OCI-LY7 (cell line): Measurements from ENCODE around the gene GRIN2C. TPM values are rescaled to one million over a fixed set of nuclear protein-coding genes. Genes with fewer than 3 reads are reported as not detected.

ENCODE experiments used
- BruUV-seq: library from RNA; stranded (reverse); fragments of 400-500 nt; replicated peaks from 2 replicates; lab custom pipeline; 2021; lab: Mats Ljungman, UMichigan
- CTCF ChIA-PET: fragments of 300-600 bp; sonication (Branson Sonifier 250); formaldehyde crosslinking; loops from one replicate; lab custom pipeline; 2022; ENCODE audit warnings: antibody characterized with exemption; ENCODE audit not compliant: unreplicated experiment; lab: Charles Lee
- POLR2A ChIA-PET: fragments of 300-600 bp; sonication (Branson Sonifier 250); formaldehyde crosslinking; loops from one replicate; lab custom pipeline; 2022; ENCODE audit warnings: antibody characterized with exemption; lab: Charles Lee
- DNase-seq: peaks from one replicate; pipeline ENCODE4 v3.0.0-alpha.2; 2015; ENCODE audit warnings: low spot score
- H2AFZ ChIP-seq: fragments of 200-600 bp; sonication (generic), shearing (Covaris generic); 2 replicates; pipeline ENCODE4 v1.6.1; 2014; ENCODE audit warnings: mild to moderate bottlenecking, antibody characterized with exemption, low read length, moderate library complexity
- H3K27ac ChIP-seq: fragments of 200-600 bp; sonication (generic); 2 replicates; pipeline ENCODE4 v1.5.1; 2014; ENCODE audit warnings: mixed run types, low read depth, mild to moderate bottlenecking, moderate library complexity, low read length, inconsistent platforms; ENCODE audit not compliant: poor library complexity, severe bottlenecking
- H3K36me3 ChIP-seq: fragments of 200-600 bp; sonication (generic); 2 replicates; pipeline ENCODE4 v1.6.1; 2014; ENCODE audit warnings: mild to moderate bottlenecking, antibody characterized with exemption, low read length, moderate library complexity, mixed read lengths; ENCODE audit not compliant: insufficient read depth
- H3K4me1 ChIP-seq: fragments of 200-600 bp; sonication (generic); 2 replicates; pipeline ENCODE4 v1.5.1; 2014; ENCODE audit warnings: mild to moderate bottlenecking, low read length; ENCODE audit not compliant: insufficient read depth, poor library complexity, severe bottlenecking
- H3K4me2 ChIP-seq: fragments of 200-600 bp; sonication (generic); 2 replicates; pipeline ENCODE4 v1.6.1; 2014; ENCODE audit warnings: mild to moderate bottlenecking, low read length
- H3K4me3 ChIP-seq: fragments of 200-600 bp; sonication (generic); 2 replicates; pipeline ENCODE4 v1.5.1; 2014; ENCODE audit warnings: mild to moderate bottlenecking, low read depth, low read length; ENCODE audit not compliant: poor library complexity, severe bottlenecking
- H3K79me2 ChIP-seq: fragments of 200-600 bp; sonication (generic); 2 replicates; pipeline ENCODE4 v1.6.1; 2016; ENCODE audit warnings: low read depth, mild to moderate bottlenecking, low read length, moderate library complexity, mixed read lengths; ENCODE audit not compliant: insufficient read depth
- H3K9me2 ChIP-seq: fragments of 200-600 bp; sonication (generic); 2 replicates; pipeline ENCODE4 v1.6.1; 2016; ENCODE audit warnings: mild to moderate bottlenecking, low read length, mixed read lengths; ENCODE audit not compliant: insufficient read depth
- H3K9me3 ChIP-seq: fragments of 200-600 bp; sonication (generic); 2 replicates; pipeline ENCODE4 v1.6.1; 2014; ENCODE audit warnings: mild to moderate bottlenecking, mixed run types, low read length, mixed read lengths
- H4K20me1 ChIP-seq: fragments of 200-600 bp; sonication (generic); 2 replicates; pipeline ENCODE4 v1.6.1; 2014; ENCODE audit warnings: mild to moderate bottlenecking, antibody characterized with exemption, low read length, moderate library complexity, mixed read lengths; ENCODE audit not compliant: insufficient read depth
- EZH2phosphoT487 ChIP-seq: fragments of 200-600 bp; sonication (generic); IDR thresholded peaks from 2 replicates; pipeline ENCODE4 v1.6.1; 2018; ENCODE audit warnings: low read depth, borderline replicate concordance, mild to moderate bottlenecking, mixed run types, antibody characterized with exemption, low read length, moderate library complexity, mixed read lengths
- intact Hi-C: fragments of 100-400 bp; cut with micrococcal nuclease; formaldehyde crosslinking; loops from one replicate; pipeline ENCODE4 v1.10.0; 2022; ENCODE audit not compliant: unreplicated experiment
- total RNA-seq, 2 experiments: library from RNA; depleted of rRNA in 1 of 2; stranded (reverse); fragments of >200 nt in 1 of 2; shearing (Covaris generic) in 1 of 2; gene quantifications; 2 replicates each; pipeline ENCODE4 v1.2.3, GENCODE V29; 2014 to 2022
- TF ChIP-seq, protein P1 (sequence below): fragments of 200-600 bp; sonication (generic); conservative IDR thresholded peaks from 2 replicates; pipeline ENCODE4 v1.5.1; 2014; ENCODE audit warnings: mild to moderate bottlenecking, antibody characterized with exemption, low read length, moderate library complexity, mixed read lengths

Gene GRIN2C
- total RNA-seq, 2 experiments from 2014 or later: 0.22 to 0.61 TPM

- no TSS peak for BruUV-seq
These were observed 19.6 kb upstream of the GRIN2C start for GRCh38 chr17:74879308-74879707.

DNA sequence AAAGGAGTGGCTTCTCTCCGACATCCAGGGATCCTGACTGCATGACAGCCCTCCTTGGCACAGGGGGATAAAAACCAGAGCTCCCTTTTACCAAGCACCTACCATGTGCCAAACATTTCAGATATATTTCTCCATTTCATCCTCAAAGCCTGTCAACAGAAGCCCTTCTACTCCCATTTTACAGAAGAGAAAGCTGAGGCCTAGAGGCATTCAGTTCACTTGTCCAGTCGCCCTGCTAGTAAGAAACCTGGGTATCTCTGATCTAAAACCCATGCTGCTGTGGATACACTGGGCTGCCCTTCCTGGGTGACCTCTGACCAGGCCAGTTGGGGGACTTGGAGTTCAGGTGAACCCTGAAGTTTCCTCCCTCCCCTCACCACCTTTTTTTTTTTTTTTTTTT, 19.0 kb upstream of the GRIN2C start:
- Histone ChIP-seq H3K4me1 (peaks cover 10% of the 10 kb centered on the region), H3K36me3 (no peaks in the 10 kb centered on the region), H3K27ac (no peak overlapping the region), H3K9me3 (no peaks in the 10 kb centered on the region), H3K4me2 (no peak overlapping the region), H3K9me2 (no peaks in the 10 kb centered on the region), H3K4me3 (no peak overlapping the region), H3K79me2 (no peaks in the 10 kb centered on the region), H2AFZ (no peak overlapping the region), H4K20me1 (no peaks in the 10 kb centered on the region)
- no peak for TF ChIP-seq EZH2phosphoT487
- TF ChIP-seq, protein P1, sequence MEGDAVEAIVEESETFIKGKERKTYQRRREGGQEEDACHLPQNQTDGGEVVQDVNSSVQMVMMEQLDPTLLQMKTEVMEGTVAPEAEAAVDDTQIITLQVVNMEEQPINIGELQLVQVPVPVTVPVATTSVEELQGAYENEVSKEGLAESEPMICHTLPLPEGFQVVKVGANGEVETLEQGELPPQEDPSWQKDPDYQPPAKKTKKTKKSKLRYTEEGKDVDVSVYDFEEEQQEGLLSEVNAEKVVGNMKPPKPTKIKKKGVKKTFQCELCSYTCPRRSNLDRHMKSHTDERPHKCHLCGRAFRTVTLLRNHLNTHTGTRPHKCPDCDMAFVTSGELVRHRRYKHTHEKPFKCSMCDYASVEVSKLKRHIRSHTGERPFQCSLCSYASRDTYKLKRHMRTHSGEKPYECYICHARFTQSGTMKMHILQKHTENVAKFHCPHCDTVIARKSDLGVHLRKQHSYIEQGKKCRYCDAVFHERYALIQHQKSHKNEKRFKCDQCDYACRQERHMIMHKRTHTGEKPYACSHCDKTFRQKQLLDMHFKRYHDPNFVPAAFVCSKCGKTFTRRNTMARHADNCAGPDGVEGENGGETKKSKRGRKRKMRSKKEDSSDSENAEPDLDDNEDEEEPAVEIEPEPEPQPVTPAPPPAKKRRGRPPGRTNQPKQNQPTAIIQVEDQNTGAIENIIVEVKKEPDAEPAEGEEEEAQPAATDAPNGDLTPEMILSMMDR: no peak
- ChIA-PET CTCF (interaction anchor here (0.8 kb wide), 1 partner anchor 14 kb away, joined by 3 read pairs; no protein-coding TSS in a partner anchor), POLR2A (no interaction called here)
- no TSS peak for BruUV-seq
- no peak for DNase-seq
- intact Hi-C loops: no loop called here

More at GRCh38 chr17:74879308-74879707, 19.6 kb upstream of the GRIN2C start:
- no peak for DNase-seq
- H3K9me2 ChIP-seq: no peaks in the 10 kb centered on the region
- H2AFZ ChIP-seq: no peak overlapping the region
- CTCF ChIA-PET: no interaction called here
- intact Hi-C loops: no loop called here
- H3K36me3 ChIP-seq: no peaks in the 10 kb centered on the region
- no peak overlapping the region for H3K27ac ChIP-seq
- peaks cover 5% of the 10 kb centered on the region for H3K4me1 ChIP-seq
- H4K20me1 ChIP-seq: no peaks in the 10 kb centered on the region
- no peak overlapping the region for H3K4me3 ChIP-seq
- POLR2A ChIA-PET: no interaction called here
- H3K79me2 ChIP-seq: no peaks in the 10 kb centered on the region
- TF ChIP-seq, protein P1: no peak
- no peak for TF ChIP-seq EZH2phosphoT487
- no peaks in the 10 kb centered on the region for H3K9me3 ChIP-seq
- H3K4me2 ChIP-seq: no peak overlapping the region

GRCh38 chr17:74877592-74878548, 18.2 kb upstream of the GRIN2C start:
- DNase-seq: no peak
- ChIA-PET CTCF (interaction anchor here (0.6 to 0.8 kb wide), 3 partner anchors 13 to 647 kb away, joined by 3 to 5 read pairs (median 3); no protein-coding TSS in a partner anchor), POLR2A (interaction anchor here (0.6 kb wide), 1 partner anchor 96 kb away, joined by 3 read pairs; no protein-coding TSS in a partner anchor)
- no peaks in the 10 kb centered on the region for H3K9me3 ChIP-seq
- H3K36me3 ChIP-seq: no peaks in the 10 kb centered on the region
- H4K20me1 ChIP-seq: no peaks in the 10 kb centered on the region
- no peak overlapping the region for H3K4me3 ChIP-seq
- H3K4me1 ChIP-seq: peaks cover 10% of the 10 kb centered on the region
- H3K79me2 ChIP-seq: no peaks in the 10 kb centered on the region
- TF ChIP-seq EZH2phosphoT487: no peak
- TF ChIP-seq, protein P1: no peak
- no peak overlapping the region for H3K4me2 ChIP-seq
- H3K9me2 ChIP-seq: no peaks in the 10 kb centered on the region
- intact Hi-C loops: no loop called here
- no peak overlapping the region for H2AFZ ChIP-seq
- no peak overlapping the region for H3K27ac ChIP-seq
- no TSS peak for BruUV-seq
